ENCODE data around the gene GABBR1. TPM values are rescaled to one million over a fixed set of nuclear protein-coding genes. Genes with fewer than 3 reads are reported as not detected.
A peak's percentile ranks its signal among the peaks of the same experiment; 100 is the strongest.

The GABBR1 gene
- total RNA-seq, 1 experiment from 2014 or later, result 11.9 TPM

GRCh38 chr6:29589423-29590048 lies 43.4 kb downstream of the GABBR1 start:
- peak; percentile 67 for DNase-seq (ENCODE audit: low read depth, low spot score)
- Histone ChIP-seq H3K27ac (ENCODE audit: low read length) (no peak overlapping the region), H3K27me3 (ENCODE audit: control insufficient read depth, insufficient read depth, low read length) (peaks cover 12% of the 10 kb centered on the region), H3K4me3 (ENCODE audit: low read depth in 2 of 2, low read length in 2 of 2) (no peak overlapping the region), H3K9me3 (ENCODE audit: control insufficient read depth, insufficient read depth, low read depth, low read length) (no peaks in the 10 kb centered on the region), H3K36me3 (ENCODE audit: control insufficient read depth, insufficient read depth, low read length) (no peaks in the 10 kb centered on the region), H3K4me1 (ENCODE audit: control insufficient read depth, insufficient read depth, low read length) (no peaks in the 10 kb centered on the region)
- POLR2A ChIA-PET, result interaction anchor here (0.6 kb wide), 1 partner anchor 118 kb away, joined by 3 read pairs; no protein-coding TSS in a partner anchor
- peak; percentile 85 for ATAC-seq
- in situ Hi-C loops (cut with HindIII; ENCODE audit: low pct_unique_long_range_greater_than_20kb, low sequenced_read_pairs) (no loop called here), intact Hi-C loops (cut with micrococcal nuclease; ENCODE audit: unreplicated experiment) (loop anchor here (10.0 kb wide), 1 partner anchor 565 kb away; no protein-coding TSS in a partner anchor)
- CTCF ChIA-PET, result no interaction called here
- TF ChIP-seq, protein P1, sequence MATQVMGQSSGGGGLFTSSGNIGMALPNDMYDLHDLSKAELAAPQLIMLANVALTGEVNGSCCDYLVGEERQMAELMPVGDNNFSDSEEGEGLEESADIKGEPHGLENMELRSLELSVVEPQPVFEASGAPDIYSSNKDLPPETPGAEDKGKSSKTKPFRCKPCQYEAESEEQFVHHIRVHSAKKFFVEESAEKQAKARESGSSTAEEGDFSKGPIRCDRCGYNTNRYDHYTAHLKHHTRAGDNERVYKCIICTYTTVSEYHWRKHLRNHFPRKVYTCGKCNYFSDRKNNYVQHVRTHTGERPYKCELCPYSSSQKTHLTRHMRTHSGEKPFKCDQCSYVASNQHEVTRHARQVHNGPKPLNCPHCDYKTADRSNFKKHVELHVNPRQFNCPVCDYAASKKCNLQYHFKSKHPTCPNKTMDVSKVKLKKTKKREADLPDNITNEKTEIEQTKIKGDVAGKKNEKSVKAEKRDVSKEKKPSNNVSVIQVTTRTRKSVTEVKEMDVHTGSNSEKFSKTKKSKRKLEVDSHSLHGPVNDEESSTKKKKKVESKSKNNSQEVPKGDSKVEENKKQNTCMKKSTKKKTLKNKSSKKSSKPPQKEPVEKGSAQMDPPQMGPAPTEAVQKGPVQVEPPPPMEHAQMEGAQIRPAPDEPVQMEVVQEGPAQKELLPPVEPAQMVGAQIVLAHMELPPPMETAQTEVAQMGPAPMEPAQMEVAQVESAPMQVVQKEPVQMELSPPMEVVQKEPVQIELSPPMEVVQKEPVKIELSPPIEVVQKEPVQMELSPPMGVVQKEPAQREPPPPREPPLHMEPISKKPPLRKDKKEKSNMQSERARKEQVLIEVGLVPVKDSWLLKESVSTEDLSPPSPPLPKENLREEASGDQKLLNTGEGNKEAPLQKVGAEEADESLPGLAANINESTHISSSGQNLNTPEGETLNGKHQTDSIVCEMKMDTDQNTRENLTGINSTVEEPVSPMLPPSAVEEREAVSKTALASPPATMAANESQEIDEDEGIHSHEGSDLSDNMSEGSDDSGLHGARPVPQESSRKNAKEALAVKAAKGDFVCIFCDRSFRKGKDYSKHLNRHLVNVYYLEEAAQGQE (IDR thresholded peaks at IDR 0.05; ENCODE audit: insufficient read depth in 1 of 2, low read depth in 2 of 2, low read length in 1 of 2), result no peak
- TF ChIP-seq, protein P2, sequence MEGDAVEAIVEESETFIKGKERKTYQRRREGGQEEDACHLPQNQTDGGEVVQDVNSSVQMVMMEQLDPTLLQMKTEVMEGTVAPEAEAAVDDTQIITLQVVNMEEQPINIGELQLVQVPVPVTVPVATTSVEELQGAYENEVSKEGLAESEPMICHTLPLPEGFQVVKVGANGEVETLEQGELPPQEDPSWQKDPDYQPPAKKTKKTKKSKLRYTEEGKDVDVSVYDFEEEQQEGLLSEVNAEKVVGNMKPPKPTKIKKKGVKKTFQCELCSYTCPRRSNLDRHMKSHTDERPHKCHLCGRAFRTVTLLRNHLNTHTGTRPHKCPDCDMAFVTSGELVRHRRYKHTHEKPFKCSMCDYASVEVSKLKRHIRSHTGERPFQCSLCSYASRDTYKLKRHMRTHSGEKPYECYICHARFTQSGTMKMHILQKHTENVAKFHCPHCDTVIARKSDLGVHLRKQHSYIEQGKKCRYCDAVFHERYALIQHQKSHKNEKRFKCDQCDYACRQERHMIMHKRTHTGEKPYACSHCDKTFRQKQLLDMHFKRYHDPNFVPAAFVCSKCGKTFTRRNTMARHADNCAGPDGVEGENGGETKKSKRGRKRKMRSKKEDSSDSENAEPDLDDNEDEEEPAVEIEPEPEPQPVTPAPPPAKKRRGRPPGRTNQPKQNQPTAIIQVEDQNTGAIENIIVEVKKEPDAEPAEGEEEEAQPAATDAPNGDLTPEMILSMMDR (IDR thresholded peaks at IDR 0.05), result peak; percentile 94
- no TSS peak for BruUV-seq (replicated peaks)

DNA sequence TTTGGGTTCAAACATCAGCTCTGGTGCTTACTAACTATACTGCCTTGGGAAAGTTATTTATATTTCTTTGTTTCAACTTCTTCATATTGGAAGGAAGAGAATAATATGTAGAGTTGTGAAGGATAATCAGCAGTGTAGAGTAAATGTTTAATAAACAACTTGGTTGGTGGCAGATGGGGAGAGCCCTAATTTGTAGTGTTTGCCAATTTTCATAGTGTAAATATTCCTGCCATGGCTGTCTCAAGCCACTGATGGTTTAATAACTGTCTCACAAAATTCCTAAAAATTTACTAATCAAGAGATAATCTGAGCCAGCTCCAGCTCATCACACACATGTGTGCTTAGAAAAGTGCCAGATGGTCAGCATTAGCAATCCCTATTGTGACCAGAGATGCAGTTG lies 48.2 kb downstream of the GABBR1 start, which contains the start of gene OR2H2:
Gene OR2H2 (plus strand): TSS at position 301 of the 400 bp plus-strand sequence. CDS start 2,824 bp downstream, outside the sequence.
- in situ Hi-C loops (cut with HindIII; ENCODE audit: low pct_unique_long_range_greater_than_20kb, low sequenced_read_pairs) (no loop called here), intact Hi-C loops (cut with micrococcal nuclease; ENCODE audit: unreplicated experiment) (loop anchor here (10.0 kb wide), 1 partner anchor 560 kb away; no protein-coding TSS in a partner anchor)
- ATAC-seq (no peak), DNase-seq (ENCODE audit: low read depth, low spot score) (no peak)
- TF ChIP-seq, protein P1 (IDR thresholded peaks at IDR 0.05; ENCODE audit: insufficient read depth in 1 of 2, low read depth in 2 of 2, low read length in 1 of 2), result no peak
- no peak for TF ChIP-seq SIN3A (IDR thresholded peaks at IDR 0.05; ENCODE audit: borderline replicate concordance, insufficient read depth, low read depth, low read length)
- TF ChIP-seq POLR2AphosphoS5 (IDR thresholded peaks at IDR 0.05; ENCODE audit: low read depth, low read length), result no peak
- TF ChIP-seq, protein P2 (IDR thresholded peaks at IDR 0.05), result no peak
- TF ChIP-seq TCF7L2 (IDR thresholded peaks at IDR 0.05; ENCODE audit: low read depth, low read length), result no peak
- no peaks in the 10 kb centered on the region for H3K9me3 ChIP-seq (ENCODE audit: control insufficient read depth, insufficient read depth, low read depth, low read length)
- no peak within 1 kb of the TSS for H3K27ac ChIP-seq (ENCODE audit: low read length)
- H3K4me3 ChIP-seq (ENCODE audit: low read depth in 2 of 2, low read length in 2 of 2), result no peak within 1 kb of the TSS
- H3K36me3 ChIP-seq (ENCODE audit: control insufficient read depth, insufficient read depth, low read length), result no peaks in the 10 kb centered on the region
- POLR2A ChIA-PET, result no interaction called here
- no peaks in the 10 kb centered on the region for H3K4me1 ChIP-seq (ENCODE audit: control insufficient read depth, insufficient read depth, low read length)
- BruUV-seq (replicated peaks), result no TSS peak
- CTCF ChIA-PET, result no interaction called here
- peaks cover 9% of the 10 kb centered on the region for H3K27me3 ChIP-seq (ENCODE audit: control insufficient read depth, insufficient read depth, low read length)
